ENCODE results near the gene NRP2.

DNA sequence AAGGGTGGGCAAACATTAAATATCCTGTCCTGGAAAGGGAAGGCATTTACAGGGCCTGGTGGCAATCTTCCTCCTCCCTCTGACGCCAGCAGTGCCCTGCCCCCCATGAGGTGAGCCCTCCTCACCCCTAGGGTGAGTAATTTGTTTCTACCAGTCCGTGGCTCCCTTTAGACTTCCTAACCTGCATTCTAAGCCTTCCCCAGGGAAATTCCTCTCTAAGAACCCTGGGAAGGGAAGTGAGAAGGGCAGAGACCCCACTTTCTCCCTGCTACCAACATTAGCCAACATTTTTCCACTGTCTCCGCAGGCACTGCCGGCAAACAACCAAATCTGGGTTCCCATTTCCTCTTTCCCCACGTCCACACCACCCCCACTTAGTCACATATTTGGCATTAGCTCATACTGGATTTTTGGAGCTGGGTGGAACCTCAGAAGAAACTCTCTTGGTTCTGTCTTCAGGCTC lies 69.3 kb downstream of the NRP2 start:
- TF ChIP-seq CTCF (conservative IDR thresholded peaks at IDR 0.05; ENCODE audit: low read length) (no peak), EZH2phosphoT487 (IDR thresholded peaks at IDR 0.05; ENCODE audit: borderline replicate concordance, low read depth, low read length) (no peak)
